Suprapubic skin (tissue), 4 donors: Measurements from ENCODE around the gene ACSL3. TPM values are rescaled to one million over a fixed set of nuclear protein-coding genes. Genes with fewer than 3 reads are reported as not detected.

ENCODE experiments used
- DNase-seq, 2 donors: peaks; one replicate each; pipeline ENCODE4 v3.0.0-alpha.2; 2019; ENCODE audit warnings: low spot score in 2 of 2
- H3K27ac ChIP-seq: fragments of 200-600 bp; sonication (generic); one replicate; pipeline ENCODE4 v1.5.1; 2019
- H3K27me3 ChIP-seq: fragments of 200-600 bp; sonication (generic); one replicate; pipeline ENCODE4 v1.5.1; 2019
- H3K36me3 ChIP-seq: fragments of 200-600 bp; sonication (generic); one replicate; pipeline ENCODE4 v1.5.1; 2019
- H3K4me1 ChIP-seq: fragments of 200-600 bp; sonication (generic); one replicate; pipeline ENCODE4 v1.5.1; 2019
- H3K4me3 ChIP-seq: fragments of 200-600 bp; sonication (generic); one replicate; pipeline ENCODE4 v1.5.1; 2019; ENCODE audit warnings: mild to moderate bottlenecking
- H3K9me3 ChIP-seq: fragments of 200-600 bp; sonication (generic); one replicate; pipeline ENCODE4 v1.5.1; 2019
- EP300 ChIP-seq: sonication (generic); formaldehyde crosslinking; IDR thresholded peaks from one replicate; pipeline ENCODE4 v1.6.1; 2017; ENCODE audit warnings: antibody characterized with exemption
- POLR2A ChIP-seq, 2 donors: fragments of 450-650 bp; IDR thresholded peaks; one replicate each; pipeline ENCODE4 v1.6.1; 2017; ENCODE audit warnings: antibody characterized with exemption in 2 of 2, mild to moderate bottlenecking in 2 of 2, moderate library complexity in 2 of 2
- POLR2AphosphoS5 ChIP-seq, 3 donors: sonication (generic); formaldehyde crosslinking; IDR thresholded peaks; one replicate each; pipeline ENCODE4 v1.6.1; 2017; ENCODE audit warnings: antibody characterized with exemption in 3 of 3
- WGBS: methylation state at CpG from one replicate; pipeline ENCODE4 v1.1.5; 2018; 5-methylcytosine and 5-hydroxymethylcytosine counted together
- total RNA-seq, 4 donors: library from RNA; depleted of rRNA; stranded (reverse); fragments of >200 nt; gene quantifications; one replicate each; pipeline ENCODE4 v1.1.0, GENCODE V29; 2016
- TF ChIP-seq, protein P1 (sequence below), 2 donors: fragments of 200-600 bp in 1 of 2; fragments of 450-650 bp in 1 of 2; sonication (generic) in 1 of 2; IDR thresholded peaks; one replicate each; pipeline ENCODE4 v1.5.1; 2016 to 2019; ENCODE audit warnings: antibody characterized with exemption in 2 of 2, mild to moderate bottlenecking in 1 of 2, moderate library complexity in 1 of 2

Gene ACSL3
- total RNA-seq, 4 donors from 2014 or later, result 46.6 to 154 (median 60.2) TPM

DNA sequence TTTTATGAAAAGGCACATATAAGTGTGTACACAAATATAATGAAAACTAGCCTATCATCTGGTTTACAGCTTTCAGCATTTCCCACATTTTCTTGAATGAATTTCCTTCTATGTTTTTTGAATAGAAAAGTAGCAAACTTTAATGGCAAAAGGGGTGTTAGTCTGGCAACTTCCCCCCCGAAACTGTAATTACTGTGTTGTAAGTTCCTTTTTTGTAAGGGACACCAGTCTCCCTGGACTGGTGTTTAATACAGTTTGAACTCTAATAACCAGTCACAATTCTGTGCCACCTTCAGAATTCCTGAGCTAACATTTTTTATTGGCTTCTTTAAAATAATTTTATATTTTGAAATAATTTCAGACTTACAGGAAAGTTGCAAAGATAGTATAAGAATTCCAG, 94.2 kb downstream of the ACSL3 start:
- no peaks in the 10 kb centered on the region for H3K36me3 ChIP-seq
- no peaks in the 10 kb centered on the region for H3K4me1 ChIP-seq
- no peak for DNase-seq
- no peak overlapping the region for H3K27ac ChIP-seq
- H3K4me3 ChIP-seq, result no peak overlapping the region
- no peaks in the 10 kb centered on the region for H3K9me3 ChIP-seq
- no peaks in the 10 kb centered on the region for H3K27me3 ChIP-seq
- 88% methylated on average over 1 of the region's 1 CpG for WGBS
- TF ChIP-seq, protein P1, sequence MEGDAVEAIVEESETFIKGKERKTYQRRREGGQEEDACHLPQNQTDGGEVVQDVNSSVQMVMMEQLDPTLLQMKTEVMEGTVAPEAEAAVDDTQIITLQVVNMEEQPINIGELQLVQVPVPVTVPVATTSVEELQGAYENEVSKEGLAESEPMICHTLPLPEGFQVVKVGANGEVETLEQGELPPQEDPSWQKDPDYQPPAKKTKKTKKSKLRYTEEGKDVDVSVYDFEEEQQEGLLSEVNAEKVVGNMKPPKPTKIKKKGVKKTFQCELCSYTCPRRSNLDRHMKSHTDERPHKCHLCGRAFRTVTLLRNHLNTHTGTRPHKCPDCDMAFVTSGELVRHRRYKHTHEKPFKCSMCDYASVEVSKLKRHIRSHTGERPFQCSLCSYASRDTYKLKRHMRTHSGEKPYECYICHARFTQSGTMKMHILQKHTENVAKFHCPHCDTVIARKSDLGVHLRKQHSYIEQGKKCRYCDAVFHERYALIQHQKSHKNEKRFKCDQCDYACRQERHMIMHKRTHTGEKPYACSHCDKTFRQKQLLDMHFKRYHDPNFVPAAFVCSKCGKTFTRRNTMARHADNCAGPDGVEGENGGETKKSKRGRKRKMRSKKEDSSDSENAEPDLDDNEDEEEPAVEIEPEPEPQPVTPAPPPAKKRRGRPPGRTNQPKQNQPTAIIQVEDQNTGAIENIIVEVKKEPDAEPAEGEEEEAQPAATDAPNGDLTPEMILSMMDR (IDR thresholded peaks at IDR 0.05), result no peak
- TF ChIP-seq EP300, result no peak
- no peak for TF ChIP-seq POLR2A (IDR thresholded peaks at IDR 0.05)
- no peak for TF ChIP-seq POLR2AphosphoS5 (IDR thresholded peaks at IDR 0.05)

DNA sequence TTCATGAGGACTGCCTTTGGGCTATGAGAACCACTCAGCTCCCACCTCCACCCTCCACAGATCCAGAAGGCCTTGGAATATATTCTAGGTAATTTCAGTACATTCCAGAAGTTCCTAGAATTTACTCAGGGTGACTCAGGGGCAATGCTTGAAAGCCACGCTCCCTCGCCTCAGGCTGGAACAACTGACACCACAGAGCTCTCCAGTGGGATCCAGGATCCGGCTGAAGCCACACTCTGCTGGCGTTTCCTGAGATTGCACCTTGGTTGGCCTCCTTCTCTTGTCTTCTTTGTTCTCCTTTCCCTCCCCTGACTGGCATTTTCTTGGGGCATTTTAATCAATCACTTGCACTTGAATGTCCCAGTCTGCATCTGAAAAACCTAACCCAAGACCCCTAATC, 98.5 kb downstream of the ACSL3 start:
- TF ChIP-seq POLR2A (IDR thresholded peaks at IDR 0.05), result no peak
- no peak for TF ChIP-seq POLR2AphosphoS5 (IDR thresholded peaks at IDR 0.05)
- TF ChIP-seq EP300, result no peak
- TF ChIP-seq, protein P1 (IDR thresholded peaks at IDR 0.05), result no peak
- no peaks in the 10 kb centered on the region for H3K9me3 ChIP-seq
- no peaks in the 10 kb centered on the region for H3K27me3 ChIP-seq
- H3K4me1 ChIP-seq, result no peaks in the 10 kb centered on the region
- no peaks in the 10 kb centered on the region for H3K36me3 ChIP-seq
- 37% methylated on average over 4 of the region's 4 CpGs for WGBS
- no peak overlapping the region for H3K4me3 ChIP-seq
- no peak overlapping the region for H3K27ac ChIP-seq
- no peak for DNase-seq

DNA sequence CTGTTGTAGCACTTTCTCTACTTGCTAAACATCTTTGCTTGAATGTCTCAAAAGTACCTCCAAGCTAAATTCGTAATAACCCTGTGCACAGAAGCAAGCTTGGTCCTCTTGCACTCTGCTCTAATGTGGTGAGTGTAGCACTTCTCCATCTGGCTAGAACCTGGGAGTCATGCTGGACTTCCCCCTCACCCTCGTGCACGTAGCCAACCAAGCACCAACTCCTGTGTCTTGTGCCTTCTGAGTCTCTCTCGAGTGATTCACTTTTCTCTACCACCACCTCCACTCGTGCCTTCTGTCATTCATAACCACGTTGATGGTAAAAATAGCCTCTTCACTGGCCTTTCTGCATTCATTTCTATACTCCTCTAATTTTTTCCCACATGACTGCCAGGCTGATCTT, 99.3 kb downstream of the ACSL3 start:
- Histone ChIP-seq H3K9me3 (no peaks in the 10 kb centered on the region), H3K4me1 (no peaks in the 10 kb centered on the region), H3K27me3 (no peaks in the 10 kb centered on the region), H3K27ac (no peak overlapping the region), H3K36me3 (no peaks in the 10 kb centered on the region), H3K4me3 (no peak overlapping the region)
- WGBS, result 68% methylated on average over 6 of the region's 6 CpGs
- TF ChIP-seq POLR2AphosphoS5 (IDR thresholded peaks at IDR 0.05), result no peak
- TF ChIP-seq, protein P1 (IDR thresholded peaks at IDR 0.05), result no peak
- no peak for TF ChIP-seq POLR2A (IDR thresholded peaks at IDR 0.05)
- no peak for TF ChIP-seq EP300
- no peak for DNase-seq

DNA sequence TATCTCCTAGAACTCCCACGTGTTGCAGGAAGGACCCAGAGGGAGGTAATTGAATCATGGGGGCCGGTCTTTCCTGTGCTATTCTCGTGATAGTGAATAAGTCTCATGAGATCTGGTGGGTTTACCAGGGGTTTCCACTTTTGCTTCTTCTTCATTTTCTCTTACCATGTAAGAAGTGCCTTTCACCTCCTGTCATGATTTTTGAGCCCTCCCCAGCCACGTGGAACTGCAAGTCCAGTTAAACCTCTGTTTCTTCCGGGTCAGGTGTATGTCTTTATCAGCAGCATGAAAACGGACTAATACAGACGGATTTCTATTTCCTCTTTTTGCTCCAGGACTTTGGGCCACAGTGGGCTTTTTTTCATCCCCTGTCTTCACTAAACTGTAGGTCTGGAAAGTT, 102.8 kb downstream of the ACSL3 start:
- H3K9me3 ChIP-seq, result no peaks in the 10 kb centered on the region
- H3K27ac ChIP-seq, result no peak overlapping the region
- no peaks in the 10 kb centered on the region for H3K4me1 ChIP-seq
- no peaks in the 10 kb centered on the region for H3K36me3 ChIP-seq
- DNase-seq, result no peak
- no peak overlapping the region for H3K4me3 ChIP-seq
- no peak for TF ChIP-seq POLR2A (IDR thresholded peaks at IDR 0.05)
- TF ChIP-seq, protein P1 (IDR thresholded peaks at IDR 0.05), result no peak
- TF ChIP-seq EP300, result no peak
- no peak for TF ChIP-seq POLR2AphosphoS5 (IDR thresholded peaks at IDR 0.05)
- H3K27me3 ChIP-seq, result no peaks in the 10 kb centered on the region
- 89% methylated on average over 7 of the region's 7 CpGs for WGBS

DNA sequence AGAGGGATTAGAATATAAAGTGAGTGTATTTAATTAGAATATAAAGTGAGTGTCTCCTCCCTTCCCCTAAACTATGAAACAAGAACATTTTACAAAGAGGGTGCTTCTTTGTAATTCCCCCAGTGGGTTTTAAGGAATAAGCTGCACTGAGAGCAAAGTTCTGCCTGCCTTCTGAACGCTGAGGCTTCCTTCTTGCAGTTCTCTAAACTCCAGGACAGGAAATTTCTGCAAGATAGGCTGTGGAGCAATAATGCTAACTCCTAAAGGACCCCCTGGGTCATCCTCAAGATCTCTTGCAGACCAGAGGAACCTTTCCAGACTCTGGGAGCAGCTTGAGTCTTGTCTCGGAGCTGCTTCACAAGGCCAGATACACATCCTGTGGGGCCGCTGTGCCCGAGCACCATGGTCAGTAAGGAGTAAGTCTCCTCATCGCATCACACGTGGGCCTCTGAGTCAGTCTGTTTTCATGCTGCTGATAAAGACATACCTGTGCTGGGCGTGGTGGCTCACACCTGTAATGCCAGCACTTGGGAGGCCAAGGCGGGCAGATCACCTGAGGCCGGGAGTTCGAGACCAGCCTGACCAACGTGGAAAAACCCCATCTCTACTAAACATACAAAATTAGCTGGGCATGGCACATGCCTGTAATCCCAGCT, 103.7 kb downstream of the ACSL3 start:
- Histone ChIP-seq H3K4me1 (no peaks in the 10 kb centered on the region), H3K27me3 (no peaks in the 10 kb centered on the region), H3K9me3 (no peaks in the 10 kb centered on the region), H3K4me3 (no peak overlapping the region), H3K36me3 (no peaks in the 10 kb centered on the region), H3K27ac (no peak overlapping the region)
- no peak for DNase-seq
- no peak for TF ChIP-seq POLR2A (IDR thresholded peaks at IDR 0.05)
- TF ChIP-seq, protein P1 (IDR thresholded peaks at IDR 0.05), result no peak
- TF ChIP-seq EP300, result no peak
- no peak for TF ChIP-seq POLR2AphosphoS5 (IDR thresholded peaks at IDR 0.05)
- WGBS, result 87% methylated on average over 5 of the region's 11 CpGs
